Common myeloid progenitor, CD34-positive (primary cell): ENCODE measurements around the gene MYO18B.

ENCODE experiments used
- CTCF ChIA-PET: fragments of 350-600 bp; sonication (Branson Sonifier 250); formaldehyde crosslinking; loops from one replicate; lab custom pipeline; 2021; ENCODE audit warnings: antibody characterized with exemption; lab: Charles Lee
- POLR2A ChIA-PET: fragments of 350-600 bp; sonication (Branson Sonifier 250); formaldehyde crosslinking; loops from one replicate; lab custom pipeline; 2021; ENCODE audit warnings: antibody characterized with exemption; lab: Charles Lee
- DNase-seq, 3 donors: peaks; one replicate each; pipeline versions ENCODE4 v3.0.0 to v3.0.0-alpha.2; 2013
- H3K27ac ChIP-seq, 2 experiments: 1 replicate in 1 of 2; 2 replicates in 1 of 2; pipeline ENCODE4 v1.7.0; 2013; ENCODE audit warnings: inconsistent platforms in 2 of 2, low read length in 2 of 2, mild to moderate bottlenecking in 2 of 2, low read depth in 1 of 2, moderate library complexity in 1 of 2; ENCODE audit not compliant: severe bottlenecking in 2 of 2, insufficient read depth in 1 of 2, poor library complexity in 1 of 2
- H3K27me3 ChIP-seq, 5 experiments: replicated peaks in 2 of 5; 1 replicate in 3 of 5; 2 replicates in 2 of 5; pipeline versions ENCODE4 v1.6.1 to v1.7.0; 2013; ENCODE audit warnings: low read length in 4 of 5, mild to moderate bottlenecking in 2 of 5, moderate library complexity in 2 of 5, inconsistent platforms in 1 of 5; ENCODE audit not compliant: insufficient read depth in 5 of 5, control insufficient read depth in 4 of 5
- H3K36me3 ChIP-seq, 4 experiments: 1 replicate in 2 of 4; 2 replicates in 2 of 4; pipeline versions ENCODE4 v1.6.1 to v1.7.0; 2013; ENCODE audit warnings: low read length in 3 of 4, control low read depth in 1 of 4, mild to moderate bottlenecking in 1 of 4; ENCODE audit not compliant: control insufficient read depth in 4 of 4, insufficient read depth in 4 of 4
- H3K4me1 ChIP-seq, 4 experiments: 1 replicate in 3 of 4; 2 replicates in 1 of 4; pipeline versions ENCODE4 v1.6.1 to v1.7.1; 2013; ENCODE audit warnings: low read length in 3 of 4, mild to moderate bottlenecking in 3 of 4, control low read depth in 1 of 4, inconsistent platforms in 1 of 4, moderate library complexity in 1 of 4; ENCODE audit not compliant: control insufficient read depth in 4 of 4, insufficient read depth in 4 of 4; ENCODE audit errors: control extremely low read depth in 1 of 4
- H3K4me3 ChIP-seq, 7 experiments: 1 replicate in 4 of 7; 2 replicates in 3 of 7; pipeline versions ENCODE4 v1.5.1 to v1.7.0; 2013; ENCODE audit warnings: mild to moderate bottlenecking in 7 of 7, low read length in 6 of 7, moderate library complexity in 6 of 7, inconsistent platforms in 2 of 7, low read depth in 2 of 7, control low read depth in 1 of 7; ENCODE audit not compliant: insufficient read depth in 4 of 7, control insufficient read depth in 1 of 7; ENCODE audit errors: extremely low read depth in 1 of 7
- H3K9me3 ChIP-seq, 5 experiments: 1 replicate in 4 of 5; 2 replicates in 1 of 5; pipeline versions ENCODE4 v1.6.1 to v1.7.1; 2013; ENCODE audit warnings: low read length in 4 of 5, mild to moderate bottlenecking in 2 of 5, inconsistent platforms in 1 of 5, low read depth in 1 of 5, moderate library complexity in 1 of 5; ENCODE audit not compliant: control insufficient read depth in 4 of 5, insufficient read depth in 2 of 5; ENCODE audit errors: control extremely low read depth in 1 of 5
- WGBS: methylation state at CpG from one replicate; pipeline ENCODE4 v1.1.5; 2013; ENCODE audit not compliant: insufficient coverage; 5-methylcytosine and 5-hydroxymethylcytosine counted together

MYO18B gene

DNA sequence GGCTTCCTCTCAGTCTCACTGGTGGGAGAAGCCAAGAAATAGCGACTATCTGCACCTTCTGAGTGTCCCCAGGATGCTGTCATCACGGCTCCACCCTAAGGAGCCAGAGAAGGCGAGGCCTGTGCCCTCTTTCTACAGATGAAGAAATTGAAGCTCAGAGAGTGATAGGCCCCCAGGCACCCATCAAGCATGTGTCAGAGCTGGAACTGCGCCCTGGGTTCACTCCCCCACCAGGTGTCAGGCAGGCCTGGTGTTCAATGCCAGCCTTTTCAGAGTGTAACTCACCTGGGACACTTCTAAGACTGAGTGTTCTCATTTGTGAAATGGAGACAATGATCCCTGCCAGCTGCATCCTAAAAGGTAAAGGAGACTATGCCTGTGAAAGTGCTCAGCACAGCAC, 299.9 kb downstream of the MYO18B start:
- 93% methylated on average over 4 of the region's 4 CpGs for WGBS
- DNase-seq = no peak
- POLR2A ChIA-PET = no interaction called here
- CTCF ChIA-PET = no interaction called here
- Histone ChIP-seq H3K27ac (no peak overlapping the region), H3K4me1 (no peaks in the 10 kb centered on the region), H3K27me3 (peaks cover 0 to 7% (median 0%) of the 10 kb centered on the region in 5 experiments), H3K4me3 (no peak overlapping the region), H3K36me3 (no peaks in the 10 kb centered on the region), H3K9me3 (peaks cover 0 to 2% (median 0%) of the 10 kb centered on the region in 5 experiments)

DNA sequence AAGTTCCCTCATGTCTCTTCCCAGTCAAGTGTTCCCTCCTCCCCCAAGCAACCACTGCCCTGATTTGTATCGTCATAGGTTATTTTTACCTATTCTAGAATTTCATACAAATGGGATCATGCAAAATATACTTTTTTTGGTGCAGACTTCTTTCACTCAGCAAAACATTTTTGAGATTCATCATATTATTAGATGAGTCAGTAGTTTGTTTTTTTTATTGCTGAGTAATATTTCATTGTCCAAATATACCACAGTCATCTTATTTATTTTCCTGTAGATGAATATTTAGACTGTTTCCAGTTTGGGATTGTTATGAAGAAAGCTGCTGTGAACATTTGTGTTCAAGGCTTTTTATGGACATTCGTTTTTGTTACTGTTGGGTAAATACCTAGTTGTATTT, 301.0 kb downstream of the MYO18B start:
- WGBS = no CpG with 5 or more reads among the region's 2 CpGs
- H3K4me1 ChIP-seq = no peaks in the 10 kb centered on the region
- peaks cover 0 to 2% (median 0%) of the 10 kb centered on the region in 5 experiments for H3K9me3 ChIP-seq
- CTCF ChIA-PET = no interaction called here
- DNase-seq = no peak
- no peak overlapping the region for H3K27ac ChIP-seq
- no peak overlapping the region for H3K4me3 ChIP-seq
- H3K27me3 ChIP-seq = peaks cover 0 to 9% (median 2%) of the 10 kb centered on the region in 5 experiments
- no peaks in the 10 kb centered on the region for H3K36me3 ChIP-seq
- POLR2A ChIA-PET = interaction anchor here (0.6 to 0.7 kb wide), 2 partner anchors 49 to 633 kb away, joined by 3 read pairs; no protein-coding TSS in a partner anchor

DNA sequence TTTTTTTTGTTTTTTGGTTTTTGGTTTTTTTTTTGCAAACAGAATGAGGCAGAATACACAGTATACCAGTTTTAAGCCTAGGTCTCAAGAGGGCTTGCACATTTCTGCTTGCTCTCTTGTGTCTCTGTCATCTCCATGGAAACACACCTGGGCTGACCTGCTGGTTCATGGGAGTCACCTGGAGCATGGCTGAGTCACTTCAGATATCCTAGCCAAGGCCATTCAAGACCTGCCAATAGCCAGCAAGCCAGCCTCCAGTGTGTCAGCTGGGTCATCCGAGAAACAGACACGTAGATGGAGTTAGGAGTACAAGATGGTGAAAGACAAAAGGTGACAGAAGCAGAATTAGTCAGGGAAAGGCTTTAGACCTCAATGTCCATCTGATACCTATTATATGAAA, 303.1 kb downstream of the MYO18B start:
- H3K4me3 ChIP-seq = no peak overlapping the region
- H3K9me3 ChIP-seq = peaks cover 0 to 2% (median 0%) of the 10 kb centered on the region in 5 experiments
- H3K36me3 ChIP-seq = no peaks in the 10 kb centered on the region
- peaks cover 0 to 15% (median 3%) of the 10 kb centered on the region in 5 experiments for H3K27me3 ChIP-seq
- H3K4me1 ChIP-seq = no peaks in the 10 kb centered on the region
- DNase-seq = no peak
- POLR2A ChIA-PET = no interaction called here
- WGBS = no CpG with 5 or more reads among the region's 2 CpGs
- H3K27ac ChIP-seq = no peak overlapping the region
- CTCF ChIA-PET = no interaction called here

DNA sequence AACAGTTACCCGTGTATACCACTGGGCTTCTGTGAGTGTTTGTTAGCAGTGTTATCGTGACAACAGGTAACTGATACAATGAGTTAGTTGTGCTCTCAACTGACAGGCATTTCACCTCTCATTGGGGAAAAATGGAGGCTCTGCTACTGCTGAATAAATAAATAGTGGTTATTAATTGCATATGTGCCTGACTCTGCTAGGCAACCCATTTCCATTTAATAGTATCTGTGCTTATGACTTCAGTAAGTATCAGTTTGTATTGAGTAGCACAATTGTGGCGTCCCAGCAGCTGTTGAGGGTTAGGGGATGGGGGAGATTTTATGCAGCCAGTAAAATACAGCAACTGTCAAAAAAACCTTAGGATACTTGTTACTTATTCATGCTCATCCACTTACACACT, 303.9 kb downstream of the MYO18B start:
- Histone ChIP-seq H3K27ac (no peak overlapping the region), H3K36me3 (no peaks in the 10 kb centered on the region), H3K27me3 (peaks cover 0 to 21% (median 3%) of the 10 kb centered on the region in 5 experiments), H3K4me1 (no peaks in the 10 kb centered on the region), H3K9me3 (peaks cover 0 to 2% (median 0%) of the 10 kb centered on the region in 5 experiments), H3K4me3 (no peak overlapping the region)
- no peak for DNase-seq
- WGBS = 100% methylated on average over 1 of the region's 3 CpGs
- ChIA-PET POLR2A (no interaction called here), CTCF (no interaction called here)

DNA sequence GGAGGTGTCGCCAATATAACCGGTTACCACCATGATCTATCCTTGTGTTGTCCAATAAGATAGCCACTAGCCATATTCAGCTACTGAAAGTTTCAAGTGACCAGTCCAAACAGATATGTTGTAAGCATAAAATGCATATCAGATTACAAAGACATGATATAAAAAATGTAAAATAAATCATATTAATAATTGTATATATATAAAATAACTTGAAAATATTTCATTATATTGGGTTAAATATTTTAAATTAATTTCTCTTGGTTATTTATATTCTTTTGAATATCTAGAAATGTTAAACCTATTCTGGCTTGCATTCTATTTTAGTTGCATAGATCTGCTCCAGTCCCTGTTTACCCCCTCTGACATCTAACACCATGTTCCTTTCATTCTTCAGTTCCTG, 305.5 kb downstream of the MYO18B start:
- DNase-seq = no peak
- ChIA-PET CTCF (no interaction called here), POLR2A (no interaction called here)
- Histone ChIP-seq H3K27ac (no peak overlapping the region), H3K4me3 (no peak overlapping the region), H3K27me3 (peaks cover 0 to 27% (median 3%) of the 10 kb centered on the region in 5 experiments), H3K36me3 (no peaks in the 10 kb centered on the region), H3K9me3 (peaks cover 0 to 2% (median 0%) of the 10 kb centered on the region in 5 experiments), H3K4me1 (no peaks in the 10 kb centered on the region)
- WGBS = 100% methylated on average over 2 of the region's 2 CpGs

DNA sequence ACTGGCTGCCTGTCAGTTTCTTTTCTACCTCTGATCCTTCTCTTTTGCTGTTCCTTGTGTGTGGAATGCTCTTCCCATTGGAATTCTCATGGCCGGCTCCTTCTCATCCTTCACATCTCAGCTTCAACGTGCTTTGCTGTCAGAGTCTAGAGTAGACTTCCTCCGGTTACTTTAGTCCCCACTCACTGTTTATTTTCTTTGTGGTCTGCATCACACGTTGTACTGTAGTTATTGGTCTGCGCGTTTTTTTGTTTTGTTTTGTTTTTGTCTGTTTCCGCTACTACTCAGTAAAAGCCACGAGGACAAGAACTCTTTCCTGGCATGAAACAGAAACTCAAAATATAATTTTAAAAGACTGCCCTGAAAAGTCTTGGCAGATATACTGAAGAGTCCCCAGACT, 305.9 kb downstream of the MYO18B start:
- Histone ChIP-seq H3K4me1 (no peaks in the 10 kb centered on the region), H3K36me3 (no peaks in the 10 kb centered on the region), H3K27ac (no peak overlapping the region), H3K4me3 (no peak overlapping the region), H3K9me3 (peaks cover 0 to 2% (median 0%) of the 10 kb centered on the region in 5 experiments), H3K27me3 (peaks cover 0 to 27% (median 3%) of the 10 kb centered on the region in 5 experiments)
- WGBS = 47% methylated on average over 7 of the region's 8 CpGs
- DNase-seq = no peak
- ChIA-PET CTCF (interaction anchor here (1.1 kb wide), 1 partner anchor 282 kb away, joined by 3 read pairs; no protein-coding TSS in a partner anchor), POLR2A (no interaction called here)

DNA sequence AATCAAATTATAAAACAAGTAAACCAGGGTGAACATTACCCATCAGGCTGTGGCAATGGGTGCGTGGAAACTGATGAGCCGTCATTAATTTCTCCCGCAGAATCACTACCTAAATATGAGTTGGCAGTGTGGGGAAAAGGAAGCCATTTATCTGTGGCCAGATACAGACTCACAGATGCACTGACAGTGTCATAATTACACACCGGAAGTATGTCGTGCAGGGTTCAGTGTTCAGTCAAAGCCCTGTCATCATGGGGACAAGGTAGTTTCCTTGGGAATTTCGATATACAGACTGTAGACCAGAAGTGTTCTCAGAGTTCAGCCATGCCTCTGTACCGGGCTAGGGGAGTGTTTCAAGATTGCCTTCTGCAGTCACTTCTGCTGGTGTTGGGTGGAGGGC, 308.1 kb downstream of the MYO18B start:
- ChIA-PET POLR2A (no interaction called here), CTCF (no interaction called here)
- H3K27me3 ChIP-seq = peaks cover 2 to 41% (median 9%) of the 10 kb centered on the region in 5 experiments
- H3K36me3 ChIP-seq = no peaks in the 10 kb centered on the region
- 94% methylated on average over 4 of the region's 7 CpGs for WGBS
- no peaks in the 10 kb centered on the region for H3K4me1 ChIP-seq
- peaks cover 0 to 2% (median 0%) of the 10 kb centered on the region in 5 experiments for H3K9me3 ChIP-seq
- H3K4me3 ChIP-seq = no peak overlapping the region
- H3K27ac ChIP-seq = no peak overlapping the region
- no peak for DNase-seq
